H9 (cell line): ENCODE measurements around the gene PLEKHA7. TPM values are rescaled to one million over a fixed set of nuclear protein-coding genes. Genes with fewer than 3 reads are reported as not detected.

Source experiments
- DNase-seq: peaks from one replicate; pipeline ENCODE4 v3.0.0-alpha.2; 2017
- H2AFZ ChIP-seq: one replicate; pipeline ENCODE4 v1.6.1; 2013; ENCODE audit warnings: mild to moderate bottlenecking, low read length, control low read depth, moderate library complexity
- H2AK5ac ChIP-seq: 2 replicates; pipeline ENCODE4 v1.6.1; 2013; ENCODE audit warnings: low read length, control low read depth, mixed read lengths; ENCODE audit not compliant: insufficient read length
- H2BK120ac ChIP-seq: one replicate; pipeline ENCODE4 v1.6.1; 2013; ENCODE audit warnings: low read depth, mild to moderate bottlenecking, low read length, control low read depth, inconsistent platforms; ENCODE audit not compliant: poor library complexity, severe bottlenecking
- H2BK12ac ChIP-seq: 2 replicates; pipeline ENCODE4 v1.6.1; 2013; ENCODE audit warnings: low read length, control low read depth, mixed read lengths, low read depth; ENCODE audit not compliant: insufficient read length
- H2BK15ac ChIP-seq: 2 replicates; pipeline ENCODE4 v1.6.1; 2013; ENCODE audit warnings: low read depth, low read length, control low read depth
- H2BK20ac ChIP-seq: one replicate; pipeline ENCODE4 v1.6.1; 2013; ENCODE audit warnings: low read depth, mild to moderate bottlenecking, low read length, control low read depth, inconsistent platforms; ENCODE audit not compliant: poor library complexity, severe bottlenecking
- H2BK5ac ChIP-seq: 2 replicates; pipeline ENCODE4 v1.6.1; 2013; ENCODE audit warnings: low read length, control low read depth, mixed read lengths; ENCODE audit not compliant: insufficient read length
- H3K14ac ChIP-seq: 2 replicates; pipeline ENCODE4 v1.6.1; 2013; ENCODE audit warnings: low read length, control low read depth; ENCODE audit not compliant: insufficient read depth
- H3K18ac ChIP-seq: 2 replicates; pipeline ENCODE4 v1.6.1; 2013; ENCODE audit warnings: low read depth, mild to moderate bottlenecking, mixed read lengths, low read length, control low read depth; ENCODE audit not compliant: insufficient read length
- H3K23ac ChIP-seq: 2 replicates; pipeline ENCODE4 v1.6.1; 2013; ENCODE audit warnings: low read length, control low read depth, mixed read lengths, low read depth; ENCODE audit not compliant: insufficient read length
- H3K23me2 ChIP-seq: 2 replicates; pipeline ENCODE4 v1.6.1; 2013; ENCODE audit warnings: low read depth, mild to moderate bottlenecking, mixed read lengths, low read length, control low read depth; ENCODE audit not compliant: insufficient read length, poor library complexity, severe bottlenecking
- H3K27ac ChIP-seq: 2 replicates; pipeline ENCODE4 v1.5.1; 2013; ENCODE audit warnings: low read length, control low read depth, mixed read lengths, low read depth; ENCODE audit not compliant: insufficient read length
- H3K27me3 ChIP-seq: 2 replicates; pipeline ENCODE4 v1.6.1; 2013; ENCODE audit warnings: low read length, control low read depth, inconsistent platforms; ENCODE audit not compliant: insufficient read depth
- H3K4ac ChIP-seq: 2 replicates; pipeline ENCODE4 v1.6.1; 2013; ENCODE audit warnings: low read depth, mild to moderate bottlenecking, control low read depth, inconsistent platforms, low read length, moderate library complexity
- H3K4me1 ChIP-seq: 2 replicates; pipeline ENCODE4 v1.6.1; 2013; ENCODE audit warnings: low read length, control low read depth, inconsistent platforms; ENCODE audit not compliant: insufficient read depth
- H3K4me2 ChIP-seq: 2 replicates; pipeline ENCODE4 v1.6.1; 2013; ENCODE audit warnings: low read length, control low read depth, mixed read lengths; ENCODE audit not compliant: insufficient read length, insufficient read depth
- H3K56ac ChIP-seq: 2 replicates; pipeline ENCODE4 v1.6.1; 2013; ENCODE audit warnings: low read depth, mild to moderate bottlenecking, mixed read lengths, low read length, control low read depth; ENCODE audit not compliant: insufficient read length
- H3K79me1 ChIP-seq: 2 replicates; pipeline ENCODE4 v1.6.1; 2013; ENCODE audit warnings: low read depth, mild to moderate bottlenecking, moderate library complexity, low read length, control low read depth, inconsistent platforms; ENCODE audit not compliant: insufficient read depth, poor library complexity, severe bottlenecking
- H3K79me2 ChIP-seq: 2 replicates; pipeline ENCODE4 v1.6.1; 2013; ENCODE audit warnings: low read length, control low read depth, inconsistent platforms; ENCODE audit not compliant: insufficient read depth
- H3K9ac ChIP-seq: 2 replicates; pipeline ENCODE4 v1.6.1; 2013; ENCODE audit warnings: low read length, control low read depth, mixed read lengths; ENCODE audit not compliant: insufficient read length; ENCODE audit errors: extremely low read depth
- H3K9me3 ChIP-seq: one replicate; pipeline ENCODE4 v1.6.1; 2013; ENCODE audit warnings: low read depth, low read length, inconsistent platforms; ENCODE audit not compliant: control insufficient read depth
- H3T11ph ChIP-seq: one replicate; pipeline ENCODE4 v1.6.1; 2013; ENCODE audit warnings: mild to moderate bottlenecking, low read length, control low read depth, inconsistent platforms
- H4K20me1 ChIP-seq: one replicate; pipeline ENCODE4 v1.6.1; 2013; ENCODE audit not compliant: control insufficient read depth, insufficient read length, insufficient read depth
- H4K5ac ChIP-seq: 2 replicates; pipeline ENCODE4 v1.6.1; 2013; ENCODE audit warnings: low read depth, mild to moderate bottlenecking, mixed read lengths, low read length, control low read depth; ENCODE audit not compliant: insufficient read length
- H4K8ac ChIP-seq: replicated peaks from 2 replicates; pipeline ENCODE4 v1.6.1; 2013; ENCODE audit warnings: low read length, control low read depth, mixed read lengths, low read depth; ENCODE audit not compliant: insufficient read length
- H4K91ac ChIP-seq: 2 replicates; pipeline ENCODE4 v1.6.1; 2013; ENCODE audit warnings: low read depth, mild to moderate bottlenecking, moderate library complexity, mixed read lengths, low read length, control low read depth; ENCODE audit not compliant: insufficient read length
- H3K27ac Mint-ChIP-seq, 3 experiments: 2 replicates in 2 of 3; 3 replicates in 1 of 3; pipeline ENCODE4 v1.8.0; 2020 to 2021; ENCODE audit warnings: mixed read lengths in 3 of 3, mild to moderate bottlenecking in 1 of 3, moderate library complexity in 1 of 3
- H3K27me3 Mint-ChIP-seq: 2 replicates; pipeline ENCODE4 v1.8.0; 2021; ENCODE audit warnings: low read depth, mild to moderate bottlenecking, moderate library complexity, mixed read lengths
- H3K36me3 Mint-ChIP-seq, 3 experiments: 2 replicates in 2 of 3; 3 replicates in 1 of 3; pipeline ENCODE4 v1.8.0; 2020 to 2021; ENCODE audit warnings: low read depth in 3 of 3, mixed read lengths in 3 of 3; ENCODE audit not compliant: insufficient read depth in 1 of 3
- H3K4me1 Mint-ChIP-seq, 2 experiments: 2 replicates each; pipeline ENCODE4 v1.8.0; 2020; ENCODE audit warnings: mixed read lengths in 2 of 2
- H3K4me3 Mint-ChIP-seq, 2 experiments: 2 replicates in 1 of 2; 3 replicates in 1 of 2; pipeline ENCODE4 v1.8.0; 2020 to 2021; ENCODE audit warnings: mild to moderate bottlenecking in 2 of 2, mixed read lengths in 2 of 2, moderate library complexity in 1 of 2
- H3K9me3 Mint-ChIP-seq, 2 experiments: 2 replicates in 1 of 2; 3 replicates in 1 of 2; pipeline ENCODE4 v1.8.0; 2020; ENCODE audit warnings: mild to moderate bottlenecking in 2 of 2, mixed read lengths in 2 of 2, moderate library complexity in 1 of 2
- CTCF ChIP-seq: fragments of 200-600 bp; sonication (generic); conservative IDR thresholded peaks from 3 replicates; pipeline ENCODE4 v1.8.0; 2021; ENCODE audit warnings: antibody characterized with exemption, mild to moderate bottlenecking
- WGBS: extraction: QIAGEN DNeasy Blood & Tissue Kit; methylation state at CpG from one replicate; pipeline ENCODE4 v1.1.7; 2013; ENCODE audit warnings: missing lambda C conversion rate, low lambda C conversion rate, mixed read lengths; ENCODE audit not compliant: insufficient read length; ENCODE audit errors: extremely low coverage; 5-methylcytosine and 5-hydroxymethylcytosine counted together
- total RNA-seq: library from RNA; stranded (reverse); gene quantifications from 2 replicates; pipeline ENCODE4 v1.2.1, GENCODE V29; 2021

PLEKHA7 gene
- total RNA-seq, 1 experiment from 2014 or later = 21.0 TPM

- no peak overlapping the region for H2AFZ ChIP-seq
- no peak overlapping the region for H2BK15ac ChIP-seq
- Mint-ChIP-seq H3K9me3 (no peaks in the 10 kb centered on the region; a peak in 1 of 5 replicates), H3K4me1 (peaks cover 32 to 39% of the 10 kb centered on the region in 2 experiments), H3K4me3 (peak overlapping the region; percentile 79 to 93), H3K27me3 (peaks cover 61% of the 10 kb centered on the region), H3K36me3 (no peaks in the 10 kb centered on the region; a peak in 1 of 7 replicates), H3K27ac (peak overlapping the region in 1 of 3 experiments; percentile 49; a peak in 1 of 7 replicates)
- H3K56ac ChIP-seq = no peak overlapping the region
- no peak overlapping the region for H3K27ac ChIP-seq
- H3K9ac ChIP-seq = no peak overlapping the region
- H3K9me3 ChIP-seq = no peaks in the 10 kb centered on the region
- no peak for DNase-seq
- no peak overlapping the region for H4K5ac ChIP-seq
- H4K20me1 ChIP-seq = no peaks in the 10 kb centered on the region
- H3K23ac ChIP-seq = no peak overlapping the region
- H2BK12ac ChIP-seq = no peak overlapping the region
- peaks cover 13% of the 10 kb centered on the region; the same call in 1 of the 2 replicates for H3K27me3 ChIP-seq
- peaks cover 6% of the 10 kb centered on the region; the same call in 1 of the 2 replicates for H3K4me1 ChIP-seq
- no CpG with 5 or more reads among the region's 4 CpGs for WGBS
- H3K14ac ChIP-seq = no peak overlapping the region
- H2BK20ac ChIP-seq = no peak overlapping the region
- H3K4ac ChIP-seq = no peak overlapping the region
- no peak for TF ChIP-seq CTCF
- no peak overlapping the region for H4K8ac ChIP-seq
- H3K79me2 ChIP-seq = no peaks in the 10 kb centered on the region
- no peak overlapping the region for H2AK5ac ChIP-seq
- peaks cover 13% of the 10 kb centered on the region for H3K23me2 ChIP-seq
- H2BK5ac ChIP-seq = no peak overlapping the region
- no peak overlapping the region for H3K18ac ChIP-seq
- no peak overlapping the region for H4K91ac ChIP-seq
- no peaks in the 10 kb centered on the region for H3K79me1 ChIP-seq
- no peak overlapping the region for H2BK120ac ChIP-seq
- no peak overlapping the region for H3T11ph ChIP-seq
- H3K4me2 ChIP-seq = peak overlapping the region; percentile 89
Observed at GRCh38 chr11:16924462-16924825, 89.8 kb downstream of the PLEKHA7 start.
